Right ventricle myocardium inferior (tissue), 1 donor: ENCODE results near the gene ADAT3. TPM values are rescaled to one million over a fixed set of nuclear protein-coding genes. Genes with fewer than 3 reads are reported as not detected.

ENCODE experiments used
- ATAC-seq: fragments of 200-7000 bp; cut with Tn5 transposase; one replicate; pipeline ENCODE4 v1.9.1; 2020; ENCODE audit warnings: mild to moderate bottlenecking, moderate library complexity
- DNase-seq: peaks from one replicate; pipeline ENCODE4 v3.0.0; 2021; ENCODE audit errors: missing footprints
- intact Hi-C: fragments of 100-400 bp; cut with DNase I; formaldehyde crosslinking; loops from one replicate; pipeline ENCODE4 v1.11.0; 2022
- total RNA-seq: library from RNA; stranded (reverse); fragmentation: NEBNext Ultra II Directional; extraction: Animal tissue kit (Norgen Biotek cat#: 25700); gene quantifications from one replicate; pipeline ENCODE4 v1.2.1, GENCODE V29; 2021
- donor health status: DM: no; HTN: yes; CAD: no; lungs with severe emphysema.

ADAT3 gene
- total RNA-seq, 1 donor from 2014 or later, result 1.6 TPM

DNA sequence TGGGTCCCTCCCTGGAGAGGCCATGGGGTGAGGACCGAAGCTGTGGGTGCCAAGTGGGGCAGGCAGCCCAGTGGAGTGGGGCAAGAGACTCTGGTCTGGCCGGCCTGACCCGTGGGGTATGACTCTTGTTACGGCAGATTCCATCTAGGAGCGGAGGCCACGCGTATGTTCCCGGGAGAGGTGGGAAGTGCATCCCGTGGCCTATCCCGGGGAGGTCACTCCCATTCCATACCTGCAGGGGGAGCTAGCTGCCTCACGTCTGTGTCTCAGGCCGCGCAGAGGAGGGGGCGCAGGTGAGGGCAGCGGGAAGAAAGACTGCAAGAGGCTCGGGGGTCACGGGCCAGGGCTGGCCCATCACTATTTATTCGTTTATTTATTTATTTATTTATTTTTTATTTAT is 40.7 kb downstream of the ADAT3 start:
- intact Hi-C loops, result no loop called here
- ATAC-seq, result no peak
- no peak for DNase-seq

DNA sequence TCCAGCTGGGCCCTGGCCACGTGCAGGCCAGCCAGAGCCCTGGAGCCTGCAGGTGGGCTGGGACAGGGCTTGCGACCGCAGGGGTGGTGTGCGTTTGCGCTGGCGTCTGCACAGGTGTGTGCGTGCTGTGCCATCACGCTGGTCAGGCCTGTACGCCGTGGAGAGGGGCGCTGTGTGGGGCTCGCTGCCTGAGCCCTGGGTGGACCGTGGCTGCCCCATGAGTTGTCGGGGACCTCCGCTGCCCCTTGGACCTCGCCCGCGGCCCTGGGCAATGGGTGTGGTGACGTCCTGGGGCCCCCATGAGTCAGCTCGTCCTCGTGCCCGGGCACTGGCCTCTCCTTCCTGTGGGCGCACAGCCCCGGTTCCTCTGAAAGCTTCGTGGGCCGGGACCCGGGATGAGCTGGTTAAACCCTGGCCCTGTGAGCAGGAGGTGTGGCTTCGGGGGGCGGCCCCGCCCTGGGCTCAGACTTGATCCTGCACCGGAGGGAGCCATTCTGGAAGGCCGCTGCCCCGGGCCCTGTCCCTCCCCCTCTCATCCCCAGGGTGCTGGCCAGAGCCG is 42.5 kb downstream of the ADAT3 start:
- intact Hi-C loops, result no loop called here
- DNase-seq (no peak), ATAC-seq (peak; percentile 9)

DNA sequence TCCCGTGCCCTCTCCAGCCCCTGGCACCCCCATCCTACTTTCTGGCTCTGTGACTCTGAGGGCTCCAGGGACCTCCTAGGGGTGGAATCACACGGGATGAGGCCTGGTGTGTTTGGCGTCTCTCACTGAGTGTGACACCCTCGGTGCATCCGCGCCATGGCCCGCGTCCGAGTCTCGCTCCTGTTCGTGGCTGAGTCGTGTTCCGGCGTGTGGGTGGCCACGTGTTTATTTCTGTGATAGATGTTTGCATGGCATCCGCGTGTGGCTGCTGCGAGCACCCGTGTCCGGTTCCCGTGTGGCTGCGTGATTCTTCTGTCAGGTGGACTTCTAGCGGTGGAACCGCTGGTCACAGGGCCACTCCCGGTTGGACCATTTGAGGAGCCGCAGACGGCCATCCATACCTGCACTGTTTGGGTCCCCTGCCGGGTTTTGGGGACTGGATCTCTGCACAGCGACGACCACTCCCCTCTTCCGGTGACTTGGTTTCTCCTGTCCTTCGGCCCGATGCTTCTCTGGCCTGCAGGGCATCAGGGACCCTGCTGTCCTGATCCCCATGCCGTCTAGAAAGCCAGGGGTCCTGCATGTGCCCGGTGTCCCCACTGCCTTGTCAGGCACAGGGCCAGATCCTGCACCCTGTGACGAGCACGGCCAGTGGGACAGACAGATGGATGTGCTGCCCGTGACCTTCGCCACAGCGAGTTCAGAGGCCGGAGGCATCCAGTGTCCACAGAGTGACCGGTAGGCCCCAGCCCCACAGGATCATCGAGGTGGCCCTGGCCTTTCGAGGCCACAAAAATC is 44.3 kb downstream of the ADAT3 start:
- ATAC-seq, result no peak
- no peak for DNase-seq
- intact Hi-C loops, result no loop called here

GRCh38 chr19:1950640-1951039 is 45.4 kb downstream of the ADAT3 start:
- ATAC-seq, result no peak
- no peak for DNase-seq
- intact Hi-C loops, result no loop called here

DNA sequence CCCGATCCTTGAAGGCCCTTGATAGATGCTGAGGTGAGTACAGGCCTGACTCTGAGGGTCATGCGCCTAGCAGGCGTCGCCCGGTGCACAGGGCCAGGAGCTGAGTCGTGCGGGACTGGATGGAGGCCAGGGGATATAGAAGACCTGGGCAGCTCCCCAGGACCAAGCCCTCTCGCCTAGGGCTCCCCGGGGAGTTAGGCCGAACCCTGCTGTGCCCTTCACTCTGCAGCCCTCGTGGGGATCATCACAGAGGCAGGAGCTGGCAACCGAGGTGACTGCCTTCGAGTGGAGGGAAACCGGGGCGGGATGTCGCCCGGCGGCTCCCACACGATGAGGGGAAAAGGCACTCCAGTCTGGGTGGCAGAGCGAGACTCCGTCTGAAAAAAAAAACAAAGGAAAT is 47.4 kb downstream of the ADAT3 start:
- DNase-seq, result no peak
- intact Hi-C loops, result no loop called here
- no peak for ATAC-seq

DNA sequence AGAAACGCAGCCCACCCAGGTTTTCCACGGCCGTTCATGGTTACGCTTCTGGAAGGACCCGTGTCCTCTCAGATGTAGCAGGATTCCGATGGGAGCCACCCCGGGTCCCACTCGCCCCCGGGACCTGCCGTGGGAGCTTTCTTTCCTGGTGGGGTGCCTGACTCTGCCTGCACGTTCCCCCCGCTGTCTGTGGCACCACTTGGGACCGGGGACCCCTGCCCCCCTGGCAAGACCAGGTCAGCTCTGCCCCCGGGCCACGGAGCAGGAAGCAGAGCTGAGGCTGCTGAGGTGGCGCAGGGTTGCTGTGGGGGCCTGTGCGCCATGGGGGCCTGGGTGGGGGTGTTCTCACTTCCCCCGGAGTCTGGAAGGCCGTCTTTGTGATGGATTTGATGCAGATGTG is 47.8 kb downstream of the ADAT3 start:
- DNase-seq (no peak), ATAC-seq (no peak)
- intact Hi-C loops, result no loop called here

DNA sequence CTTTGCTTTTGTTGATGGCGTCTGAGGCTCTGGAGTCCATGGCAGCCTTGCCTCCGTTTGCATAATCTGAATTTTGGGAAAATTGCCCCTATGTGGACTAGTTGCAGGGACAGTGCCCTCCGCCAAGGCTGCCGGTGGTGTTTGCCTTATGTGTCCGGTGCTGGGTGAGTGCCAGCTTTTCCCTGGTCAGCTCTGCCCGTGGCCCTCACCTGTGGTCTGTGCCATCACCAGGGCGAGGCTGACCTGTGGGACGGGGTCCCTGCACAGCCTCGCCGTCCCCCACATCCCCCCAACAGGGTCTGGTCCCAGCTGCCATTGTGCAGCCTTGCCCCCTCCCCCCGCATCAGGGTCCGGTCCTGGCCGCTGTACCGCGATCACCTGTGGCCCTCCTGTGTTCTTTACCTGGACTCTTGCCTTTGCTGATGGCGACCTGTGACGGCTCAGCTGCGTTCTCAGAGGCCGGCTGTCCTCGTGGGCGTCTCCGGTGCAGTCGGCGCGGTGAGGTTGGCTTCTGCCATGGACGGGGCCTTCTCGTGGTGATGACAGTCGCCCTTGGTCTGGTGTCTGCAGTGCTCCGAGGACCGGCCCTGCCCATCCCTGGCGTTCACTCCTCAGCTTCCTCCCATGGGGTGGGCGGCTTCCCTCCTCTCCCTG is 48.4 kb downstream of the ADAT3 start:
- ATAC-seq (no peak), DNase-seq (peak; percentile 42)
- intact Hi-C loops, result no loop called here

DNA sequence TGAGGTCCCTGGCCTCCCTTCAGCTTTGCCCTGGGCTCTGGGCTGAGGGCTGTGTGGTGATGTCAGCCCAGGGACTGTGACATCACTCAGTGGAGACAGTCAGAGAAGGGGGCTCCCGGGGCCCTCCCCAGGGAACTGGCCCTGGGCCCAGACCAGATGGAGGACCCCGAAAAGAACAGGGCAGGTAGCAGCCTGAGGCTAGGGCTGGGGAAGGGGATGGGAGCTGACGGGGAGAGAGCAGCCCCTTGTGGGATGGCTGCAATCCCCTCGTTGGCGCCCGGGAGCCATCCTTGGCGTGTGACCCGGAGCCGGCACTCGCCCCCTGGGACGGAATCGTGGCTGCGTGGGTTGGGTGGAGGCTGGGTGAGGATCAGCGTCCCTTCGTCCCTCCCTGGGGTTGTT is 49.3 kb downstream of the ADAT3 start:
- intact Hi-C loops, result no loop called here
- ATAC-seq (no peak), DNase-seq (no peak)

DNA sequence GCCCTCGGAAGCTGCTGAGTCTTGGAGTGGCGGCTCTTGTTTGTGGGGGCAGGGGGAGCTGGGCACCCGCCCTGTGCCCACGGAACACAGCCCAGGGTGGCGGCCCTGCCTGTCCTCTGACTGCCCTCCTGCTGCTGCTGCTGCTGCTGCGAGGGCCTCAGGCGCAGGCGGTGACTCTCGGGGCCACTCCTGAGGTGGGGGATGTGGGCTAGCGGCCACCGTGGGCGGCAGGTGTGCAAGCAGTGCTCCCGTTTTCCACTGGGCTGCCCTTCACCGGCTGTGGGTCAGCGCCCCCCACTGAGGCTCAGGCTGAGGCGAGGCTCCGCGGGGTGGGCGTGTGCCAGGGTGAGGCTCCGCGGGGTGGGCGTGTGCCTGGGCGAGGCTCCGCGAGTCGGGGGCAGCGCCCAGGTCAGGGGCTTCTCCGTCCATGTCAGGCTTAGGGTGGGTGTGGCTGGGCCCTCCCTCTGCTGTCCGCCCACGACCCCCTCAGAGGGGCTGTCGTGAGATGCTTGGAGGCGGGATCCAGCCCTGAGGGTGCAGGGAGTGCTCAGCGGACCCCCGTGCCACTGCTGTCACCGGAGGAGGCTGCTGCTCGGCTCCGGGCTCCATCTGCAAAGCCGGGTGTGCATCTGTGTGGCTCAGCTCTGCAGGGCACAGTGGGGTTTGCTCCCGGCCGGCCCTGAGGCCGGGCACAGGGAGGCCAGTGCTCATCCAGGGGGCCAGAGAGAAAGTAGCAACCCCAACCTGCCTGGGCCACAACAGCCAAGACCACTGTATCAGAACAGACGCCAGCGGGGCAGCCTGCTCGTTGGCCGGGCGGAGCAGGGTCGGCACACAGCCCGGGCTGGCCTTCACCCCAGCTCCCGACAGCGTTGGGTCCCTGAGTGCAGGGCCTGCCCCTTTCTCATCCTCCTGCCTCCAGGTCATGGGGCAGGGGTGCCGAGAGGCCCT is 50.2 kb downstream of the ADAT3 start:
- intact Hi-C loops, result no loop called here
- ATAC-seq (no peak), DNase-seq (no peak)

DNA sequence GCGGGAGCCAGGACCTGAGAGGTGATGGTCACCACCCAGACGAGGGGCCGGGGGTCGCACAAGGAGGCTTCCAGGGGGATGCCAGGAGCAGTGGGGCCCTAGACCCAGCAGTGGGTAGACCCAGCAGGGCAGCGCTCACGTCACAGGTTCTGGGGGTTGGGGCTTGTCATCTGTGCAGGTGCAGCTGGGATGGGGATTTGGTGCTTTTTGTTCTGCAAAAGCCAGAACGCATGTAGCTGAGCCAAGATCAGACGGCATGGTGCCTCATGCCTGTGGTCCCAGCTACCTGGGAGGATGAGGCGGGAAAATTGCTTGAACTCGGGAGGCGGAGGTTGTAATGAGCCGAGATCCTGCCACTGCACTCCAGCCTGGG is 50.9 kb downstream of the ADAT3 start:
- DNase-seq (no peak), ATAC-seq (no peak)
- intact Hi-C loops, result no loop called here

GRCh38 chr19:1956868-1957492 is 51.8 kb downstream of the ADAT3 start:
- ATAC-seq (peak; percentile 32), DNase-seq (peak; percentile 71)
- intact Hi-C loops, result no loop called here

GRCh38 chr19:1957562-1958248 is 52.5 kb downstream of the ADAT3 start:
- ATAC-seq (peak; percentile 7), DNase-seq (no peak)
- intact Hi-C loops, result no loop called here

DNA sequence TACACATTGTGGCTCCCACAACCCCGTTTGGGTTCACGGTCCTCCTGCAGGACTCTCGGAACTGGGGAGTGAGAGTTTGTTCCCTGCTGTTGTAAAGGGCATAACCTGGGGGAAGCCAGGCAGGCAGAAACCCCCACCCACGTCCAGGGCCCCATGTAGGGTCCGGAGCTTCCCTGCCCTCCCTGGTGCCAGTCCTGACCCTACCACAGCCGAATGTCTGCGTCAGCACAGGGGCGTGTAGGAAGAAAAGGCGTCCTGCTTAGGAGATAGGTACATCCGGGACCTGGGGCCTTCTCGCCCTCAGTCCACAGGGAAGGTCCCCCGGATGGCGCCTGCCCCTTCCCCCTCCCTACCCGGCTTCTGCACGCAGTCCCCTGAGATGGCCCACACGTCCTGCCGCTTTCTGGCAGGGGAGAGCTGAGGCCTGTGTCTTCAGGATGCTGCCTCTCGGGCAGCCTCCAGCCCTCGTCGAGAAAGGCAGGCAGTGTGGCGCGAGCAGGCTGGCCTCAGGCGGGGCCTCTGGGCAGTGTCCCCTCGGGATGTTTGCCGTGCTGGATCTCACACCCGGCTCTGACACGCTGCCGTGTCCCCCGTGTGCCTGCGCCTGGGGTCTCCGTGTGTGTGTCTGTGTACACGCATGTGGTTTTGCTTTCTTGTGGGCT is 54.9 kb downstream of the ADAT3 start:
- DNase-seq, result peak; percentile 49

GRCh38 chr19:1961000-1961883 is 56.0 kb downstream of the ADAT3 start:
- no peak for DNase-seq
- intact Hi-C loops, result no loop called here
- no peak for ATAC-seq

More for the DNA sequence above, 54.9 kb downstream of the ADAT3 start:
- intact Hi-C loops, result no loop called here
- ATAC-seq, result no peak

DNA sequence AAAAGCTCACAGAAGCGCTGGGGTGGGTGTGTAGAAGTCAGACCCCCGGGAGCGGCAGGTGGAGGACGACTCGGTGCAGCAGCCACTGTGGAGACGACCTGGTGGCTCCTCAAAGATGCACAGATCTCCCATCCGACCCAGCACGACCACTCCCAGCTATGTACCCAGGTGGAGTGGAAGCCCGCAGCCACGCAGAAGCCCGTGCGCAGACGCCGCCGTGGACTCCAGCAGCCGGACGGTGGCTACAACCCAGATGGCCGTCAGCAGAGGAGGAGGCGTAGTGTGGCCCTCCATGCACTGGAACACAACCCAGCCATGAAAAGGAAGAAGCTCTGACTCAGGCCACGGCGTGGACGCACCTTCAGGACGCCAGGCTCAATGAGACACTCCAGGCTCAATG is 57.5 kb downstream of the ADAT3 start:
- intact Hi-C loops, result no loop called here

More for the DNA sequence above, 57.5 kb downstream of the ADAT3 start:
- ATAC-seq, result no peak
- no peak for DNase-seq
